Measurements from ENCODE around the gene KCNH3.

Gene KCNH3

DNA sequence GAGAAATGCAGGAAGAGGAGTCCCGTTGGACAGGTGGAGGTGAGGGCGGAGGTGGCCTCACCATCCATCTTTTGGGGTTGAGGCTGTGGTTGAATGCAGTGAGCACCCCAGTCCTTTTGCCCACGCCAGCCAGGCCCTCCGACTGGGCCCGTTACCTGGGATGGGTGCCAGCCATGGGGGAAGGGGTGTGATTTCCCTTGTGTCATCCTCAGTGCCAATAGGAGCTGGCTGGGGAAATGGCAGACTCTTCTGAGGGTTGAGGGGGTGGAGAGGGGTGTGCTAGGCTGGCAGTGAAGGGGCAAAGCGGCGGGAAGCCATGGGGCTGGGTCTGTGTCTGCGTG is 9.6 kb downstream of the KCNH3 start:
- no peak for DNase-seq

- no peak for DNase-seq
Observed at GRCh38 chr12:49548822-49549648, 10.2 kb downstream of the KCNH3 start.

GRCh38 chr12:49549735-49550692 is 11.2 kb downstream of the KCNH3 start:
- DNase-seq, result no peak

DNA sequence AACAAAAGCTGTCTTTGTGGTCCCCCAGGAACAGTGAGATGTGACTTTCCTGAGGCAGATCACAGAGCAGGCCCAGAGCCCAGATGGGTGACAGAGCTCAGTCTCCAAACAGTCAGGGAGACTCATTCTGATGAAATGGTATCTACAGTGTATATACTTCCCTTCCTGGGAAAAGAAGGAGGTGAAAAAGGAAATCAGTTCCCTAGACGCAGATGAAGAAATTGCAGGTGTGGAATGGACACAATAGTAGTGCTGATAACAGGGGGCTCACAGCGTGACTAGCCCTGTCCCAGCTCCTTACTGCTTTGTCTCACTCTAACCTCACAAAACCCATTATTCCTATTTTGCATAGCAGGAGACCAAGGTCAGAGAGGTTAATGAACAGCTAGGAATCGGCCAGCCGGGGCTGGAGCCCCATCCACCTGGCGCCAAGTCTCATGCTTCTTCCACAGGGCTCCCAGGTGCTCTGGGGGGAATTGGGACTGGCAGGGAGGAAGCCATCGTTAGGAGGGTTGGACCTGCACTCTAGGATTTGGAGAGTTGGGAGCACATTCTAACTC is 11.9 kb downstream of the KCNH3 start:
- DNase-seq, result no peak

DNA sequence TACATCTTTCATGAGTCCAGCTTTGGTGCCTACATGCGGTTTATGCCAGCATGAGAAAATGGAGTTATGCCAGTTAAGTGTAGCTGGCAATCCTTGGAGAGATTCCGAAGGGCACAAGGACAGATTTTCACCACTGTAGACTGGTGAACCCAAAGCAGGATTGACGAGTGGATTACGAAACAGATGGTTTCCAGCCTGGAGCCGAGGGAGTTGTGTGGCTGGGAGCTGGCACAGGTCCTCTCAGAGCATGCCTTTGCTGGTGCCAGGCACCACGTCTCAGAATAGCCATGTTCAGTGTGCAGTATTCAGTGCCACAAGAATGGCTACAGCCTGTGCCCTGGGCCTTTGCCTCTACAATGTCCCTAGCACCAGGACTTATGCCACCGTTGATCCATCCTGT is 13.2 kb downstream of the KCNH3 start:
- no peak for DNase-seq

- no peak for DNase-seq
Observed at GRCh38 chr12:49552425-49552824, 13.6 kb downstream of the KCNH3 start.

GRCh38 chr12:49552899-49553298 is 14.1 kb downstream of the KCNH3 start:
- no peak for DNase-seq

DNA sequence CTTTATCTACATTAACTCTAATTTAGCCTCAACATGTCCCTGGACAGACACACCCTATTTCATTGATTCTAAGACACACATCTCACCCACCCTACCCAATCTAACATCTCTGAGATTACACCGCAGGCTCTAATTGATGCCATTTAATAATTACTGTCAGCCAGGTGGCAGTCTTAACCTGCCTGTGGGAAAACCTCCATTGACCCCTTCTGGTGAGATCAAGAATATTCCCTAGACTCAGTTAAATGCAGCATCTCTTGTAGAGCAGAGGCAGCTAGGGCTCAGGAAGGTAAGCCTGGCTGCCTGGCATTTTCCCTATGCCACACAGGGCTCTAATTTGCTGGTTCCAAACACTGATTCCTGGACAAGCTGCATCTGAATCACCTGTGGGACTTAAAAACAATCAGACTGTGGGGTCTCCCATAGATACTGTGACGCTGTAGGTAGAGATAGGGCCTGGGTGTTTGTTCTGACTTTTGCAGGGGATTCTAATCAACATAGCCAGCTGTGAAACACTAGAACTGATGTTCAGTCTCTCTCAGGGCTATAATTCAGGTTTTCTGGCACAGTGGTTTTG is 14.8 kb downstream of the KCNH3 start:
- DNase-seq, result no peak

DNA sequence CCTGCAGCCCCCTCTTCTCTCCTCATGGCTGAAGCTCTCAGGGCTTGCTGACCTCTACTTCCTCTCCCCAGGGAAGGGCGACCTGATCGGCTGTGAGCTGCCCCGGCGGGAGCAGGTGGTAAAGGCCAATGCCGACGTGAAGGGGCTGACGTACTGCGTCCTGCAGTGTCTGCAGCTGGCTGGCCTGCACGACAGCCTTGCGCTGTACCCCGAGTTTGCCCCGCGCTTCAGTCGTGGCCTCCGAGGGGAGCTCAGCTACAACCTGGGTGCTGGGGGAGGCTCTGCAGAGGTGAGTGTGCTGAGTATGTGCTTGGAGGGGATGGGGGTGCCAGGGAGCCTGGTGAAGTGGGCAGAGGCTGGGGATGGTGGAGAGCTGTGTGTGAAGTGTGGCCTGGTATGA is 15.4 kb downstream of the KCNH3 start:
- DNase-seq, result no peak

- DNase-seq, result no peak
Observed at GRCh38 chr12:49555631-49556390, 17.0 kb downstream of the KCNH3 start.

DNA sequence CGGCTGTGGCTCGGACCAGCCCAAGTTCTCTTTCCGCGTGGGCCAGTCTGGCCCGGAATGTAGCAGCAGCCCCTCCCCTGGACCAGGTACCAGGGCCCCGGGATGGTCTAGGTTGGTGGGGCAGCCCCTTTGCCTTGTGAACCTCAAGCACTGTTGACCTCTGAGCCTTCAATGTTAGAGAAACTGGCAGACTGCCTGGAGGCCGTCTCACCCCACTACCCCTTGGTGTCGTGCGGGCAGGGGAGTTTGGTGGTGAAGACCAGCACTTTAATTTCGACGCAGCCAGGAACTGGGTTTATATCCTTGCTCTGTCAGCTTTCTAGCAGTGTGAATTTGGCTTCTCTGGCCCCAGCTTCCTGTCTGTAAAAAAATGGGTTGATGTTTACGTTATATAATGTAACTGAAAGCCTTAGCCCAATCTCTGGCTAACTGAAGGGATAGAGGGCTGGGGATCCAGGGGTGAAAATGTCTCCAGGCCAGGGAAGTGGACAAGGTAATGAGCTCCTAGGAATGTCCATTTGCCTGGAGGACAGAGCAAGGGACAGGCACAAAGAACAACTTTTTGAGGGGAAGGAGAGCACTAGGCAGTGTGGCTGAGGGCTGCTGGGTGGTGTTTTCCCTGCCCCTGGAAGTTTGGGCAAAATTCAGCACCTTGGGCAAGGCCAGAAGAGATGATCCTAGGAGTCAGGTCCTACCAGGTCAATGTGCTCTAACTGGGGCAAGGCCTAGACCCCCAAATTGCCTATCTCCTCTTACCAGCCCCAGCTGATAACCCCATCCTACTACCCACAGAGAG is 17.8 kb downstream of the KCNH3 start:
- no peak for DNase-seq

DNA sequence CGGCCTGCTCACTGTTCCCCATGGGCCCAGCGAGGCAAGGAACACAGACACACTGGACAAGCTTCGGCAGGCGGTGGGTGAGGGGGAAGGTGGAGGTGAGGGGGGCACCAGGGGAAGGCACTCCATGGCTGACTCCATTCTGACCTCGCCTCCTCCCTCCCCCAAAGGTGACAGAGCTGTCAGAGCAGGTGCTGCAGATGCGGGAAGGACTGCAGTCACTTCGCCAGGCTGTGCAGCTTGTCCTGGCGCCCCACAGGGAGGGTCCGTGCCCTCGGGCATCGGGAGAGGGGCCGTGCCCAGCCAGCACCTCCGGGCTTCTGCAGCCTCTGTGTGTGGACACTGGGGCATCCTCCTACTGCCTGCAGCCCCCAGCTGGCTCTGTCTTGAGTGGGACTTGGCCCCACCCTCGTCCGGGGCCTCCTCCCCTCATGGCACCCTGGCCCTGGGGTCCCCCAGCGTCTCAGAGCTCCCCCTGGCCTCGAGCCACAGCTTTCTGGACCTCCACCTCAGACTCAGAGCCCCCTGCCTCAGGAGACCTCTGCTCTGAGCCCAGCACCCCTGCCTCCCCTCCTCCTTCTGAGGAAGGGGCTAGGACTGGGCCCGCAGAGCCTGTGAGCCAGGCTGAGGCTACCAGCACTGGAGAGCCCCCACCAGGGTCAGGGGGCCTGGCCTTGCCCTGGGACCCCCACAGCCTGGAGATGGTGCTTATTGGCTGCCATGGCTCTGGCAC is 18.5 kb downstream of the KCNH3 start:
- no peak for DNase-seq

DNA sequence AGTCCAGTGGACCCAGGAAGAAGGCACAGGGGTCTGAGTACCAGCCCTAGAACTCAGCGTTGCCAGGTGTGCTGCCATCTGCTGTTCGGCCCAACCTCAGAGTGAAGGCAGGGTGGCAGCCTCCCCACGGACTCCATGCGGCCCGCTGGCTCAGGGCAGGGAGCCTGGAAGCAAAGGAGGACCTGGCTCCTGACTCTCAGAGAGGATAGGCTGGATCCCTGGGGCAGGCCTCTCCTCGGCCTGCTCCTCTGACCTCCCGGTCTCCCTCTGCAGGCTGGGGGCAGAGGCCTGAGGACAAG is 19.0 kb downstream of the KCNH3 start:
- no peak for DNase-seq

DNA sequence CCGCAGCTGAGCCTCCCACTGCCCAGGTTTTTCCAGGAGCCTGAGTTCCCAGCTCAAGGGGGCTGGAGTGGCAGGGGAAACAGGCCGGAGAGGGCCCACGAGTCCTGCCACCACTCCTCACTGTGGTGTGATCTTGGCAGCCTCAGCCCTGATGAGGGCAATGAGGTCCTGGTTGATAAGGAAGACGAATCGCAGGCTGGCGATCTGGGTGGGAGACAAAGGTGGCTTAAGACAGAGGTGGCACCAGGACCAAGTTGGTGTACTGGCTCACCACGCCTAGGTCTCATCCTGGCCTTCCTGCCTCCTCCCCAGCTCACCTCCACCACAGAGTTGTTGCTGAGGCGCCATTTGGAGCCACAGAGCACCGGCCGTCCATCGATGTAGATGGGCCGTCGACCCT is 19.7 kb downstream of the KCNH3 start:
- no peak for DNase-seq

DNA sequence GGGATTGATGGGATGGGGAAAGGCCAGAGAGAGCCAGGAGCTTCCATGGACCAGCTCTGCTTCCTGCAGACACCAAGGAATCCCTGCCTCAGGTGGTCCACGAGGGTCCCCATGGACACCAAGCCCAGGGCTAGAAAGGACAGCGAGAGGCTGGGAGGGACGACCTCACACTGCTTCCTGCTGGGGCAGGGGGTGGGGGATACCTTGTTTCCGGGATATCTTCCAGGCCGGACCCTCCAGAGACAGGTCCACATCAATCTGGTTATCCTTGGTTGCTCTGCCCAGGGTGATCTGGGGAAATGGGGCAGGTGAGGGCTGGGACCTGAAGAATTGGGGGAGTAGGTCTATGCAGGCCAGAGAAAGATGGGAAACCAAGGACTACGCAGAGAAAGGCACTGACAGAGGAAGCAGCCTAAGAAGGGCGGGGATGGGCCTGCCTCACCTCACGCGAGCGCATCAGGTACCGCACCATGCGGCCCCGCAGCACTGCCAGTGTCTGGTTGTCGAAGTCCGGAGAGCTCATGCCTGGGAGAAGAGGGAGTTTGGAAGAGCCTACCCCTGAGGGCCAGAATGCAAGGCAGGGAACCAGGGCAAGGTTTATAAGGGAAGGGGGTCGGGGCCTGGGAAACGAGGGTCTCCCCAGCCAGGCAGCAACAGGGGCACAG is 20.3 kb downstream of the KCNH3 start:
- no peak for DNase-seq

- no peak for DNase-seq
Observed at GRCh38 chr12:49560695-49561094, 21.9 kb downstream of the KCNH3 start.

GRCh38 chr12:49562233-49562632 is 23.4 kb downstream of the KCNH3 start:
- no peak for DNase-seq

DNA sequence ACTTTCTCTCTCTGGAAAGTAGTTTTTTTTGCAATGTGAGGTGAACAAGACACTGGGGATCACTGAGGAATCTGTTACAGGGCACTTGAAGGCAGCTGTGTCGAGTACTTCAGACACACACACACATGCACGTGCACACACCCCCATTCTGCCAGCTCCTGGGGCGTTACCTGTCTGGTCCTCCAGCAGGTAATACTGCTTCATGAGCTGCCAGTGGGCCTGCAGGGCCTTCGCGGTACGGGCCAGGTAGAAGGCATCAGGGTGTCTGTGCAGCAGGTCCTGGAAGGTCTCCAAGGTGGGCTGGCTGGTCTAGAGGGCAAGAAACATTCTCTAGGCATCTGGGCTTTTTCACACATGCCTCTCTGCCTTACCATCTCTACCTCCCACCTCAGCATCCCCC is 24.0 kb downstream of the KCNH3 start:
- no peak for DNase-seq

DNA sequence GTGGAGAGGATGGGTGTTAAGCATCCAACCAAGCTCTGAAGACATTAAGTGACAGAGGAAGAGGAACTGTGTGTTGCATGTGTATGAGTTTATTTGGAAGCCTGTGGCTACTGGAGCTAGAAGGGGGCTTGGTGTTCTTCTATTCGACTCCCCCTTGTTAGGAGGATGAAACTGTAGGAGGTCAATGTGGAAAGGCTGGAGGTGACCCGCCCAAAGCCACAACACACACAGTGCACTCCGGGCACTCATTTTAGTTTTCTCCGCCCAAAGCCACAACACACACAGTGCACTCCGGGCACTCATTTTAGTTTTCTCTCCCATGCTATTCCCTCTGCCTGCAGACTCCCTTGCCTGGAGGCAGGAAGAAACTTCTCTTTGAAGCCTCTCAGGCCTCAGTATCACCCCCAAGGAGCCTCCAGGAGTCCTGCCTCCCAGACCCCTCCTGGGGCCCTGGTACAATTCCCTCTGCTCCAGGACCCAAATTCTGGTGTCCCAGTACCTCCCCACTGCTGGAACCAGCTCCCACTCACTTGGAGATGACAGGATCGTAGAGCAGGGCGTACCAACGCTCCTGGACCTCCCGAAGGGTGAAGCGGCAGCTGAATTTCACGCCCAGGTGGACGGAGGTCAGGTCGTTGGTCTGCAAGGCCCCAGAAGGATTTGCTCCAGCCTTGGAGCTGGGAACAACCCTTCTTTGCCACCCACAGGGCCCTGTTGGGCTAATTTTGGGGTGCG is 25.3 kb downstream of the KCNH3 start:
- DNase-seq, result no peak

Measured in GOT3 (cell line).